Measurements from ENCODE around the gene RELN.
A peak's percentile ranks its signal among the peaks of the same experiment; 100 is the strongest.

The RELN gene

GRCh38 chr7:103989785-103990767 lies 618 bp upstream of the RELN start:
- peaks cover 13% of the 10 kb centered on the region for H3K4me1 Mint-ChIP-seq
- DNase-seq = peak; percentile 69
- no peaks in the 10 kb centered on the region for H3K36me3 Mint-ChIP-seq (ENCODE audit: low read depth)
- H3K4me3 Mint-ChIP-seq = peak overlapping the region; percentile 81
- H3K27me3 Mint-ChIP-seq (ENCODE audit: low read depth, poor library complexity) = peaks cover 81% of the 10 kb centered on the region
- no peak overlapping the region for H3K27ac Mint-ChIP-seq
- no peak for TF ChIP-seq CTCF (IDR thresholded peaks at IDR 0.05)
- no peaks in the 10 kb centered on the region for H3K9me3 Mint-ChIP-seq

GRCh38 chr7:103988468-103989199 lies 824 bp downstream of the RELN start:
- DNase-seq = peak; percentile 29
- no peak for TF ChIP-seq CTCF (IDR thresholded peaks at IDR 0.05)
- Mint-ChIP-seq H3K4me3 (peak overlapping the region; percentile 77), H3K4me1 (peaks cover 13% of the 10 kb centered on the region), H3K36me3 (ENCODE audit: low read depth) (no peaks in the 10 kb centered on the region), H3K27me3 (ENCODE audit: low read depth, poor library complexity) (peaks cover 91% of the 10 kb centered on the region), H3K27ac (no peak overlapping the region), H3K9me3 (no peaks in the 10 kb centered on the region)

GRCh38 chr7:103987451-103987850 lies 2.0 kb downstream of the RELN start:
- DNase-seq = no peak
- no peaks in the 10 kb centered on the region for H3K36me3 Mint-ChIP-seq (ENCODE audit: low read depth)
- H3K27ac Mint-ChIP-seq = no peak overlapping the region
- peaks cover 92% of the 10 kb centered on the region for H3K27me3 Mint-ChIP-seq (ENCODE audit: low read depth, poor library complexity)
- no peaks in the 10 kb centered on the region for H3K9me3 Mint-ChIP-seq
- peak overlapping the region; percentile 37 for H3K4me3 Mint-ChIP-seq
- H3K4me1 Mint-ChIP-seq = peaks cover 13% of the 10 kb centered on the region
- no peak for TF ChIP-seq CTCF (IDR thresholded peaks at IDR 0.05)

- H3K27ac Mint-ChIP-seq = no peak overlapping the region
- no peaks in the 10 kb centered on the region for H3K9me3 Mint-ChIP-seq
- H3K27me3 Mint-ChIP-seq (ENCODE audit: low read depth, poor library complexity) = peaks cover 84% of the 10 kb centered on the region
- H3K36me3 Mint-ChIP-seq (ENCODE audit: low read depth) = no peaks in the 10 kb centered on the region
- DNase-seq = no peak
- peaks cover 13% of the 10 kb centered on the region for H3K4me1 Mint-ChIP-seq
- H3K4me3 Mint-ChIP-seq = no peak overlapping the region
- no peak for TF ChIP-seq CTCF (IDR thresholded peaks at IDR 0.05)
Observed at GRCh38 chr7:103985565-103986126, 3.8 kb downstream of the RELN start.

DNA sequence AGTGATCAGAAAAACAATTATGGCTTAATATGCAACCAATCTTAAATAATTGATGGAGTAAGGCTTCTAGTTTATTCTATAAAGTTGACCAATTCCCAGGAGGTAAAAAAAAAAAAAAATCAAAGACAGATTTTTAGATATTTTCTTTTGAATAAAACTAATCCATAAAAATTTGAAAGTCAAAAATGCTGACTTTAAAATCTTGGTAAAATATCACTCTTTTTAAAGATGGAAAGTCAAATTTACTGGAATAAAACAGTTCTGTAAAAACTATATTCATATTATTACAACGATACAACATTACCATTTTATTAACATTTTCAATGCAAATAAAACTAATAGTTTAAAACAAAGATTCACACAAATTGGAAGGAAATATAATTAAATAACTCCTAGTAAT lies 5.4 kb downstream of the RELN start:
- peaks cover 75% of the 10 kb centered on the region for H3K27me3 Mint-ChIP-seq (ENCODE audit: low read depth, poor library complexity)
- H3K4me1 Mint-ChIP-seq = peaks cover 7% of the 10 kb centered on the region
- no peaks in the 10 kb centered on the region for H3K36me3 Mint-ChIP-seq (ENCODE audit: low read depth)
- no peak for DNase-seq
- no peak overlapping the region for H3K27ac Mint-ChIP-seq
- TF ChIP-seq CTCF (IDR thresholded peaks at IDR 0.05) = no peak
- H3K9me3 Mint-ChIP-seq = no peaks in the 10 kb centered on the region
- no peak overlapping the region for H3K4me3 Mint-ChIP-seq
